Lower lobe of right lung (tissue), 2 donors: Measurements from ENCODE around the gene TPP1. TPM values are rescaled to one million over a fixed set of nuclear protein-coding genes. Genes with fewer than 3 reads are reported as not detected.
A peak's percentile ranks its signal among the peaks of the same experiment; 100 is the strongest.

Experiments used
- ATAC-seq, 2 donors: fragments of 200-7000 bp; cut with Tn5 transposase; one replicate each; pipeline ENCODE4 v1.9.1; 2020 to 2022; ENCODE audit warnings: mild to moderate bottlenecking in 2 of 2, moderate library complexity in 2 of 2
- DNase-seq: peaks from one replicate; pipeline ENCODE4 v3.0.0-alpha.2; 2020
- H3K27ac ChIP-seq: fragments of 200-600 bp; one replicate; pipeline ENCODE4 v1.8.0; 2022
- H3K27me3 ChIP-seq: fragments of 200-600 bp; one replicate; pipeline ENCODE4 v1.8.0; 2022; ENCODE audit warnings: low read depth
- H3K36me3 ChIP-seq: fragments of 200-600 bp; one replicate; pipeline ENCODE4 v1.8.0; 2022; ENCODE audit warnings: mild to moderate bottlenecking
- H3K4me1 ChIP-seq: fragments of 200-600 bp; one replicate; pipeline ENCODE4 v1.8.0; 2022
- H3K4me3 ChIP-seq: fragments of 200-600 bp; one replicate; pipeline ENCODE4 v1.8.0; 2022; ENCODE audit warnings: mild to moderate bottlenecking
- H3K9me3 ChIP-seq: fragments of 200-600 bp; one replicate; pipeline ENCODE4 v1.8.0; 2022
- CTCF ChIP-seq: fragments of 200-600 bp; IDR thresholded peaks from one replicate; pipeline ENCODE4 v1.8.0; 2022; ENCODE audit warnings: antibody characterized with exemption, mild to moderate bottlenecking
- intact Hi-C: fragments of 100-400 bp; cut with DNase I; formaldehyde crosslinking; loops from one replicate; pipeline ENCODE4 v1.11.0; 2022
- total RNA-seq: library from RNA; stranded (reverse); fragmentation: NEBNext Ultra II Directional; extraction: Animal tissue kit (Norgen Biotek cat#: 25700); gene quantifications from one replicate; pipeline ENCODE4 v1.2.1, GENCODE V29; 2021
- donor health status: DM: no; HTN: yes; CAD: no; lungs with severe emphysema.

TPP1 gene
- total RNA-seq, 1 donor from 2014 or later = 231 TPM

GRCh38 chr11:6634534-6634933, 15.3 kb upstream of the TPP1 start:
- H3K27me3 ChIP-seq = no peaks in the 10 kb centered on the region
- no peaks in the 10 kb centered on the region for H3K9me3 ChIP-seq
- ATAC-seq (no peak), DNase-seq (no peak)
- TF ChIP-seq CTCF = no peak
- H3K4me3 ChIP-seq = no peak overlapping the region
- peaks cover 49% of the 10 kb centered on the region for H3K4me1 ChIP-seq
- peak overlapping the region; percentile 78 for H3K27ac ChIP-seq
- intact Hi-C loops = no loop called here
- peaks cover 34% of the 10 kb centered on the region for H3K36me3 ChIP-seq

- intact Hi-C loops = no loop called here
- Histone ChIP-seq H3K4me3 (no peak overlapping the region), H3K36me3 (peaks cover 42% of the 10 kb centered on the region), H3K4me1 (peaks cover 46% of the 10 kb centered on the region), H3K27ac (peak overlapping the region; percentile 78), H3K27me3 (no peaks in the 10 kb centered on the region), H3K9me3 (no peaks in the 10 kb centered on the region)
- ATAC-seq (no peak), DNase-seq (no peak)
- no peak for TF ChIP-seq CTCF
Measured at GRCh38 chr11:6633422-6634408, 14.5 kb upstream of the TPP1 start.

GRCh38 chr11:6632116-6633073, 13.2 kb upstream of the TPP1 start:
- no peak for TF ChIP-seq CTCF
- Histone ChIP-seq H3K27me3 (no peaks in the 10 kb centered on the region), H3K36me3 (peaks cover 49% of the 10 kb centered on the region), H3K27ac (no peak overlapping the region), H3K9me3 (no peaks in the 10 kb centered on the region), H3K4me3 (no peak overlapping the region), H3K4me1 (peaks cover 32% of the 10 kb centered on the region)
- DNase-seq (no peak), ATAC-seq (no peak)
- intact Hi-C loops = no loop called here

GRCh38 chr11:6631361-6631890, 12.2 kb upstream of the TPP1 start:
- no peak for DNase-seq

More at GRCh38 chr11:6631361-6631890, 12.2 kb upstream of the TPP1 start:
- Histone ChIP-seq H3K27ac (no peak overlapping the region), H3K9me3 (no peaks in the 10 kb centered on the region), H3K27me3 (no peaks in the 10 kb centered on the region), H3K4me1 (peaks cover 23% of the 10 kb centered on the region), H3K36me3 (peaks cover 59% of the 10 kb centered on the region), H3K4me3 (no peak overlapping the region)
- TF ChIP-seq CTCF = no peak
- ATAC-seq = no peak
- intact Hi-C loops = no loop called here
